MM.1S (cell line): ENCODE data around the gene UNKL.

Experiments used
- DNase-seq: peaks from one replicate; pipeline ENCODE4 v3.0.0-alpha.2; 2015
- H2AFZ ChIP-seq: fragments of 300-600 bp; sonication (generic); 2 replicates; pipeline ENCODE4 v1.6.0; 2016; ENCODE audit warnings: antibody characterized with exemption, low read length
- H3F3A ChIP-seq: fragments of 300-600 bp; sonication (generic); 2 replicates; pipeline ENCODE4 v1.6.1; 2016; ENCODE audit warnings: mild to moderate bottlenecking, antibody characterized with exemption, low read length, moderate library complexity, mixed read lengths; ENCODE audit not compliant: insufficient read depth
- H3K27ac ChIP-seq: fragments of 300-600 bp; sonication (generic); 2 replicates; pipeline ENCODE4 v1.5.1; 2016; ENCODE audit warnings: mild to moderate bottlenecking, low read length
- H3K27me3 ChIP-seq: fragments of 300-600 bp; sonication (generic); replicated peaks from 2 replicates; pipeline ENCODE4 v1.6.0; 2016; ENCODE audit warnings: low read length; ENCODE audit not compliant: insufficient read depth
- H3K36me3 ChIP-seq: fragments of 300-600 bp; sonication (generic); replicated peaks from 2 replicates; pipeline ENCODE4 v1.6.1; 2016; ENCODE audit warnings: mild to moderate bottlenecking, low read length, mixed read lengths; ENCODE audit not compliant: insufficient read depth
- H3K4me1 ChIP-seq: fragments of 300-600 bp; sonication (generic); 2 replicates; pipeline ENCODE4 v1.6.1; 2016; ENCODE audit warnings: low read length, mixed read lengths
- H3K4me2 ChIP-seq: fragments of 300-600 bp; sonication (generic); 2 replicates; pipeline ENCODE4 v1.6.0; 2016; ENCODE audit warnings: low read depth, low read length
- H3K4me3 ChIP-seq: fragments of 300-600 bp; sonication (generic); 2 replicates; pipeline ENCODE4 v1.5.1; 2016; ENCODE audit warnings: low read length, mixed read lengths
- H3K79me2 ChIP-seq: fragments of 300-600 bp; sonication (generic); 2 replicates; pipeline ENCODE4 v1.6.1; 2016; ENCODE audit warnings: mixed run types, low read length, mixed read lengths
- H3K9ac ChIP-seq: fragments of 300-600 bp; sonication (generic); 2 replicates; pipeline ENCODE4 v1.6.1; 2016; ENCODE audit warnings: low read length, mixed read lengths
- H3K9me2 ChIP-seq: fragments of 300-600 bp; sonication (generic); replicated peaks from 2 replicates; pipeline ENCODE4 v1.6.1; 2016; ENCODE audit warnings: mild to moderate bottlenecking, low read length, mixed read lengths; ENCODE audit not compliant: insufficient read depth
- H3K9me3 ChIP-seq: fragments of 300-600 bp; sonication (generic); replicated peaks from 2 replicates; pipeline ENCODE4 v1.6.1; 2016; ENCODE audit warnings: mild to moderate bottlenecking, low read length, mixed read lengths; ENCODE audit not compliant: insufficient read depth
- H4K20me1 ChIP-seq: fragments of 300-600 bp; sonication (generic); 2 replicates; pipeline ENCODE4 v1.6.1; 2016; ENCODE audit warnings: mild to moderate bottlenecking, low read length, moderate library complexity, mixed read lengths; ENCODE audit not compliant: insufficient read depth
- CTCF ChIP-seq: fragments of 300-600 bp; sonication (generic); IDR thresholded peaks from 2 replicates; pipeline ENCODE4 v1.5.1; 2016; ENCODE audit warnings: antibody characterized with exemption, low read length, mixed read lengths
- EZH2 ChIP-seq: fragments of 300-600 bp; sonication (generic); optimal IDR thresholded peaks from 2 replicates; pipeline ENCODE3; 2017; ENCODE audit warnings: low read depth, mild to moderate bottlenecking, antibody characterized with exemption, low read length, mixed read lengths
- EZH2phosphoT487 ChIP-seq: fragments of 300-600 bp; sonication (generic); IDR thresholded peaks from 2 replicates; pipeline ENCODE4 v1.6.1; 2018; ENCODE audit warnings: antibody characterized with exemption, low read length

The UNKL gene

GRCh38 chr16:1347286-1347855 is 67.1 kb downstream of the UNKL start:
- no peaks in the 10 kb centered on the region for H3K9me2 ChIP-seq
- no peaks in the 10 kb centered on the region for H4K20me1 ChIP-seq
- H3K27ac ChIP-seq, result no peak overlapping the region
- no peak overlapping the region for H3K4me2 ChIP-seq
- peaks cover 24% of the 10 kb centered on the region for H3K79me2 ChIP-seq
- no peak for TF ChIP-seq EZH2phosphoT487
- no peak for TF ChIP-seq CTCF
- TF ChIP-seq EZH2, result no peak
- H3F3A ChIP-seq, result no peaks in the 10 kb centered on the region
- H3K9ac ChIP-seq, result no peak overlapping the region
- H3K27me3 ChIP-seq, result no peaks in the 10 kb centered on the region; the same call in 1 of the 2 replicates
- H2AFZ ChIP-seq, result no peak overlapping the region
- no peak overlapping the region for H3K4me3 ChIP-seq
- H3K36me3 ChIP-seq, result no peaks in the 10 kb centered on the region
- DNase-seq, result no peak
- H3K9me3 ChIP-seq, result no peaks in the 10 kb centered on the region
- H3K4me1 ChIP-seq, result peaks cover 2% of the 10 kb centered on the region

GRCh38 chr16:1346422-1347285 is 67.8 kb downstream of the UNKL start:
- Histone ChIP-seq H3K4me3 (no peak overlapping the region), H3K27ac (no peak overlapping the region), H3F3A (no peaks in the 10 kb centered on the region), H3K9me3 (no peaks in the 10 kb centered on the region), H3K9me2 (no peaks in the 10 kb centered on the region), H4K20me1 (no peaks in the 10 kb centered on the region), H3K9ac (no peak overlapping the region), H3K4me1 (peaks cover 7% of the 10 kb centered on the region), H3K36me3 (no peaks in the 10 kb centered on the region), H3K4me2 (no peak overlapping the region), H3K27me3 (no peaks in the 10 kb centered on the region; the same call in 1 of the 2 replicates), H2AFZ (no peak overlapping the region), H3K79me2 (peaks cover 18% of the 10 kb centered on the region)
- no peak for TF ChIP-seq EZH2
- TF ChIP-seq EZH2phosphoT487, result no peak
- no peak for TF ChIP-seq CTCF
- DNase-seq, result no peak

- TF ChIP-seq EZH2phosphoT487 (no peak), EZH2 (no peak), CTCF (no peak)
- Histone ChIP-seq H4K20me1 (no peaks in the 10 kb centered on the region), H3K4me3 (no peak overlapping the region), H3K36me3 (no peaks in the 10 kb centered on the region), H3K9me2 (no peaks in the 10 kb centered on the region), H3F3A (no peaks in the 10 kb centered on the region), H3K4me2 (no peak overlapping the region), H3K9me3 (no peaks in the 10 kb centered on the region), H3K27ac (no peak overlapping the region), H3K4me1 (peaks cover 7% of the 10 kb centered on the region), H2AFZ (no peak overlapping the region), H3K27me3 (no peaks in the 10 kb centered on the region; the same call in 1 of the 2 replicates), H3K79me2 (peaks cover 11% of the 10 kb centered on the region), H3K9ac (no peak overlapping the region)
- no peak for DNase-seq
Observed at GRCh38 chr16:1345651-1346421, 68.7 kb downstream of the UNKL start.
